HepG2 (cell line): ENCODE measurements around the gene GPAM. TPM values are rescaled to one million over a fixed set of nuclear protein-coding genes. Genes with fewer than 3 reads are reported as not detected.

Experiments used
- ATAC-seq: fragments of 200-7000 bp; cut with Tn5 transposase; 3 replicates; pipeline ENCODE4 v1.9.1; 2020; ENCODE audit warnings: mild to moderate bottlenecking, moderate library complexity
- BruUV-seq: library from RNA; stranded (reverse); fragments of 400-500 nt; replicated peaks from 2 replicates; lab custom pipeline; 2021; lab: Mats Ljungman, UMichigan
- CTCF ChIA-PET: fragments of 300-600 bp; formaldehyde crosslinking; extraction: SDS; loops from one replicate; lab custom pipeline; 2021; ENCODE audit warnings: low total read pairs, inconsistent platforms, low intra/inter-chr PET ratio; lab: Yijun Ruan, JAX
- POLR2A ChIA-PET: fragments of 350-600 bp; sonication (Branson Sonifier 250); formaldehyde crosslinking; loops from one replicate; lab custom pipeline; 2020; ENCODE audit warnings: antibody characterized with exemption, inconsistent platforms; lab: Yijun Ruan, JAX
- DNase-seq: peaks from one replicate; pipeline ENCODE4 v3.0.0-alpha.2; 2015; ENCODE audit warnings: low spot score
- FAIRE-seq: peaks from 3 replicates; lab custom pipeline; 2011; peaks lifted over from hg19 to GRCh38; lab: Jason Lieb, UNC
- H2AFZ ChIP-seq: one replicate; pipeline ENCODE4 v1.6.1; 2011; ENCODE audit warnings: low read length, inconsistent platforms
- H3K27ac ChIP-seq: fragments of 300-600 bp; 3 replicates; pipeline ENCODE4 v1.8.0; 2011; ENCODE audit warnings: mixed run types, mild to moderate bottlenecking, mixed read lengths, low read length, inconsistent platforms; ENCODE audit not compliant: insufficient read depth; ENCODE audit errors: extremely low read length
- H3K27me3 ChIP-seq, 2 experiments: fragments of 200-600 bp in 1 of 2; 2 replicates in 1 of 2; 3 replicates in 1 of 2; pipeline versions ENCODE4 v1.6.0 to v1.8.0; 2011; ENCODE audit warnings: low read length in 2 of 2, mild to moderate bottlenecking in 2 of 2, moderate library complexity in 2 of 2, inconsistent platforms in 1 of 2; ENCODE audit not compliant: insufficient read depth in 2 of 2, control insufficient read depth in 1 of 2
- H3K36me3 ChIP-seq, 2 experiments: fragments of 200-600 bp in 1 of 2; replicated peaks in 1 of 2; 2 replicates in 1 of 2; 3 replicates in 1 of 2; pipeline versions ENCODE4 v1.5.1 to v1.8.0; 2011; ENCODE audit warnings: low read length in 2 of 2, inconsistent platforms in 1 of 2; ENCODE audit not compliant: insufficient read depth in 2 of 2, control insufficient read depth in 1 of 2
- H3K4me1 ChIP-seq: 2 replicates; pipeline ENCODE4 v1.5.1; 2012; ENCODE audit warnings: low read length, inconsistent platforms; ENCODE audit not compliant: insufficient read depth
- H3K4me2 ChIP-seq: 2 replicates; pipeline ENCODE4 v1.6.0; 2011; ENCODE audit warnings: low read depth, low read length, inconsistent platforms
- H3K4me3 ChIP-seq, 3 experiments: fragments of 200-600 bp in 1 of 3; sonication (generic), shearing (Covaris generic) in 1 of 3; replicated peaks in 1 of 3; 2 replicates each; pipeline ENCODE4 v1.5.1; 2011 to 2016; ENCODE audit warnings: low read length in 3 of 3, inconsistent platforms in 2 of 3, low read depth in 2 of 3, mild to moderate bottlenecking in 2 of 3, control low read depth in 1 of 3, mixed read lengths in 1 of 3; ENCODE audit not compliant: insufficient read depth in 1 of 3
- H3K79me2 ChIP-seq: one replicate; pipeline ENCODE4 v1.6.1; 2011; ENCODE audit warnings: low read length, inconsistent platforms; ENCODE audit not compliant: insufficient read depth
- H3K9ac ChIP-seq: 2 replicates; pipeline ENCODE4 v1.6.0; 2011; ENCODE audit warnings: mild to moderate bottlenecking, low read depth, low read length, inconsistent platforms; ENCODE audit not compliant: insufficient read depth
- H3K9me3 ChIP-seq: 2 replicates; pipeline ENCODE4 v1.5.1; 2012; ENCODE audit warnings: mild to moderate bottlenecking, low read length
- H4K20me1 ChIP-seq: 2 replicates; pipeline ENCODE4 v1.6.0; 2011; ENCODE audit warnings: inconsistent platforms, mild to moderate bottlenecking, low read length, moderate library complexity; ENCODE audit not compliant: insufficient read depth
- CBX1 ChIP-seq: IDR thresholded peaks from one replicate; pipeline ENCODE4 v1.6.1; 2016; ENCODE audit warnings: antibody characterized with exemption, low read depth
- FOXC1 ChIP-seq: sonication (generic); formaldehyde crosslinking; IDR thresholded peaks from 2 replicates; pipeline ENCODE4 v1.8.0; 2022; ENCODE audit warnings: mild to moderate bottlenecking, missing genetic modification reagents, borderline replicate concordance
- FOXM1 ChIP-seq: sonication (generic); formaldehyde crosslinking; IDR thresholded peaks from 2 replicates; pipeline ENCODE4 v1.5.0; 2020; ENCODE audit warnings: missing genetic modification reagents
- NCOA1 ChIP-seq: sonication (generic); formaldehyde crosslinking; IDR thresholded peaks from 2 replicates; pipeline ENCODE4 v1.9.0; 2021; ENCODE audit warnings: missing genetic modification reagents
- RAD51 ChIP-seq: fragments of 450-650 bp; IDR thresholded peaks from 2 replicates; pipeline ENCODE4 v1.6.1; 2016; ENCODE audit warnings: borderline replicate concordance
- RBFOX2 ChIP-seq: fragments of 200-400 bp; formaldehyde crosslinking; IDR thresholded peaks from 2 replicates; pipeline ENCODE4 v1.6.1; 2017; ENCODE audit warnings: low read depth, mild to moderate bottlenecking, low read length
- RBM22 ChIP-seq: fragments of 200-400 bp; formaldehyde crosslinking; optimal IDR thresholded peaks from 2 replicates; pipeline ENCODE3; 2017; ENCODE audit warnings: mild to moderate bottlenecking, low read length, moderate library complexity
- ZBTB44 ChIP-seq: sonication (generic); formaldehyde crosslinking; IDR thresholded peaks from 2 replicates; pipeline ENCODE4 v1.4.0; 2020; ENCODE audit warnings: missing genetic modification reagents
- ZNF326 ChIP-seq: sonication (generic); formaldehyde crosslinking; IDR thresholded peaks from 2 replicates; pipeline ENCODE4 v1.4.0; 2020; ENCODE audit warnings: missing genetic modification reagents, borderline replicate concordance
- WGBS: methylation state at CpG from one replicate; pipeline ENCODE4 v1.1.6; 2017; ENCODE audit warnings: low lambda C conversion rate; 5-methylcytosine and 5-hydroxymethylcytosine counted together
- in situ Hi-C: cut with HindIII; loops from 2 replicates; pipeline ENCODE4 v1.10.0; 2017; ENCODE audit warnings: low pct_unique_long_range_greater_than_20kb; ENCODE audit not compliant: extremely low pct_ligation_motif_present
- intact Hi-C: fragments of 100-400 bp; cut with micrococcal nuclease; formaldehyde crosslinking; loops from one replicate; pipeline ENCODE4 v1.10.0; 2022; ENCODE audit not compliant: unreplicated experiment
- polyA plus RNA-seq, 8 experiments: library from polyadenylated mRNA; depleted of rRNA in 3 of 8; stranded (reverse) in 7 of 8; unstranded in 1 of 8; fragments of >200 nt; fragmentation: Illumina TruSeq in 4 of 8; extraction: Trizol in 4 of 8; gene quantifications; 2 replicates each; pipeline versions ENCODE4 v1.2.1 to v1.2.3, GENCODE V29; 2011 to 2016; ENCODE audit warnings: low read depth in 4 of 8, missing spikeins in 1 of 8, mixed read lengths in 1 of 8; ENCODE audit not compliant: insufficient read depth in 1 of 8
- total RNA-seq, 5 experiments: library from RNA; depleted of rRNA; stranded (reverse); fragments of >200 nt; fragmentation: Illumina TruSeq; extraction: Trizol; gene quantifications; 2 replicates each; pipeline ENCODE4 v1.2.3, GENCODE V29; 2016; ENCODE audit warnings: low read depth in 1 of 5

GPAM gene
- total and polyA plus RNA-seq, 2 of the 13 experiments (the other 11 are each of a cell fraction or from before 2014, with no cell fraction given): 36.8 to 140 TPM

- no peak for FAIRE-seq
- in situ Hi-C loops: no loop called here
- Histone ChIP-seq H3K9ac (no peak overlapping the region), H3K36me3 (peaks cover 33 to 79% of the 10 kb centered on the region in 2 experiments), H3K27me3 (no peaks in the 10 kb centered on the region), H2AFZ (no peak overlapping the region), H3K4me1 (peaks cover 100% of the 10 kb centered on the region), H4K20me1 (0 out of 2 replicates have a peak, but pooled peaks cover 5% of the 10 kb centered on the region), H3K27ac (peak overlapping the region; percentile 26), H3K9me3 (peaks cover 9% of the 10 kb centered on the region; the same call in 1 of the 2 replicates), H3K79me2 (peaks cover 80% of the 10 kb centered on the region), H3K4me3 (no peak overlapping the region), H3K4me2 (no peak overlapping the region)
- no TSS peak for BruUV-seq
- intact Hi-C loops: no loop called here
- POLR2A ChIA-PET: interaction anchor here (1.1 kb wide), 1 partner anchor 9 kb away, joined by 3 read pairs; no protein-coding TSS in a partner anchor
- 80% methylated on average over 2 of the region's 2 CpGs for WGBS
- DNase-seq: no peak
- TF ChIP-seq ZNF326 (peak; percentile 62; the same call in 1 of the 2 replicates), CBX1 (no peak), ZBTB44 (CRISPR knock-in tag) (no peak), RBM22 (peak; percentile 60), RAD51 (no peak), RBFOX2 (0 out of 2 replicates have a peak, but pooled peaks have one; percentile 23), FOXC1 (CRISPR knock-in tag) (0 out of 2 replicates have a peak, but pooled peaks have one; percentile 20), FOXM1 (CRISPR knock-in tag) (no peak), NCOA1 (0 out of 2 replicates have a peak, but pooled peaks have one; percentile 39)
- ATAC-seq: no peak
- CTCF ChIA-PET: no interaction called here
Observed at GRCh38 chr10:112218960-112219359, 35.4 kb upstream of the GPAM start.
